Measurements from ENCODE around the gene PAK1. TPM values are rescaled to one million over a fixed set of nuclear protein-coding genes. Genes with fewer than 3 reads are reported as not detected.
"Not testable (repeated sequence)": the region's sequence is repeated elsewhere in the genome, so short reads cannot be mapped to it uniquely, and the experiment has no call there.

Gene PAK1
- total RNA-seq, 1 donor from 2014 or later, result 7.7 TPM

DNA sequence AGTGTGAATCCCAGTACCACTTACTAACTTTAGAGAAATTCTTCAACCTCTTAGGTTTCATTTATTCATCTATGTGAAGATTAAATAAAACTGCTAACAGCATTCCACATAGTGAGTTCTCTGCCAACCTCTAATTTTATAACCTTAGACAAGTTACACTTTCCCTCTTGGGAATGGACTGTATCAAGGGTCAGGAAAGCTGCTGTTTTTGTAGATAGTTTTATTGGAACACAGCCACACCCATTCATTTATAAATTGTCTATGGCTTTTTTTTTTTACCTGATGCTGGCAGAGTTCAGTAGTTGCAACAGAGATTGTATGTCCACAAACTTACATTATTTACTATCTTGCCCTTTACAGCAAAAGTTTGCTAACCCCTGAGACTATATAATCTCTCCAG lies 81.1 kb downstream of the PAK1 start:
- TF ChIP-seq, protein P1, sequence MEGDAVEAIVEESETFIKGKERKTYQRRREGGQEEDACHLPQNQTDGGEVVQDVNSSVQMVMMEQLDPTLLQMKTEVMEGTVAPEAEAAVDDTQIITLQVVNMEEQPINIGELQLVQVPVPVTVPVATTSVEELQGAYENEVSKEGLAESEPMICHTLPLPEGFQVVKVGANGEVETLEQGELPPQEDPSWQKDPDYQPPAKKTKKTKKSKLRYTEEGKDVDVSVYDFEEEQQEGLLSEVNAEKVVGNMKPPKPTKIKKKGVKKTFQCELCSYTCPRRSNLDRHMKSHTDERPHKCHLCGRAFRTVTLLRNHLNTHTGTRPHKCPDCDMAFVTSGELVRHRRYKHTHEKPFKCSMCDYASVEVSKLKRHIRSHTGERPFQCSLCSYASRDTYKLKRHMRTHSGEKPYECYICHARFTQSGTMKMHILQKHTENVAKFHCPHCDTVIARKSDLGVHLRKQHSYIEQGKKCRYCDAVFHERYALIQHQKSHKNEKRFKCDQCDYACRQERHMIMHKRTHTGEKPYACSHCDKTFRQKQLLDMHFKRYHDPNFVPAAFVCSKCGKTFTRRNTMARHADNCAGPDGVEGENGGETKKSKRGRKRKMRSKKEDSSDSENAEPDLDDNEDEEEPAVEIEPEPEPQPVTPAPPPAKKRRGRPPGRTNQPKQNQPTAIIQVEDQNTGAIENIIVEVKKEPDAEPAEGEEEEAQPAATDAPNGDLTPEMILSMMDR (IDR thresholded peaks at IDR 0.05; ENCODE audit: borderline replicate concordance), result no peak
- Histone ChIP-seq H3K4me3 (no peak overlapping the region), H3K4me1 (peaks cover 7% of the 10 kb centered on the region), H3K27ac (replicated peaks) (no peak overlapping the region), H3K27me3 (ENCODE audit: low read depth) (no peaks in the 10 kb centered on the region), H3K36me3 (no peaks in the 10 kb centered on the region), H3K9me3 (replicated peaks) (no peaks in the 10 kb centered on the region)
- intact Hi-C loops (cut with micrococcal nuclease), result no loop called here
- no peak for DNase-seq

DNA sequence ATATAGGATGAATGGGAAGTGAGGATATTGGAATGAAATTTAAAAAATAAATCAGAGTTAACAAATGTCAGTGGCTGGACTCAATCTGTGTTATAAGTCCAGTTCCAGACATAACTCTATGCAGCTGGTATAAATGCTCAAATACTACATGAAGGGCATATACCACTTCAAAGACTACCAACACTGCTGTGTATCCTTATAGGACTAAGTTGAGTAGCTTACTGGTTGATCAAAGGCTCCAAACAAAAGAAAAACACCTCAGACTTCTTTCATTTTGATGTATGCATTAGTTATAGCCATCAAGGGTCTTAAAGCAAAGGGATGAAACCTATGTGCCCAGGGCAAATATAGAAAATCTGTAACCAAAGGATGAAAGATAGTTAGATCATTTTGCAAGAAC lies 86.2 kb downstream of the PAK1 start:
- Histone ChIP-seq H3K36me3 (no peaks in the 10 kb centered on the region), H3K4me3 (no peak overlapping the region), H3K9me3 (replicated peaks) (no peaks in the 10 kb centered on the region), H3K27me3 (ENCODE audit: low read depth) (no peaks in the 10 kb centered on the region), H3K27ac (replicated peaks) (no peak overlapping the region), H3K4me1 (peaks cover 4% of the 10 kb centered on the region)
- no peak for DNase-seq
- TF ChIP-seq, protein P1 (IDR thresholded peaks at IDR 0.05; ENCODE audit: borderline replicate concordance), result no peak
- intact Hi-C loops (cut with micrococcal nuclease), result no loop called here

DNA sequence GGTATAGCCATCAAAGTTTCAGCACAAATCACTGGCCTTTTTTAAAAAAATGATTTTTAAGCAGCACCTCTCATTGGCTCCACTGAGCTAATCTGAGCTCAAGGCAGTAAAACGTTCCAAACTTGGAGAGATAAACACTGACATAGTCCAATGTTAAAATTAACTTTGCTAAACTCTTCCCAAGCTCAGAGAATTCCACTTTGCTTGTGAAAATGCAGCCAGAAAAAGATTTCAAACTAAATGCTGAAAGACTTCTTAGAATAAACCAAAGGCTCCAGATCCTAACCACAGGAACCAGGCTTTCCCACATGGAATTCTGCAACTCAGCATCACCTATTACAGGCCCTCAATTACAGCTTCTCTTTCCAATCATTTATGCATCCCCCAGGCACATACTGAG lies 87.7 kb downstream of the PAK1 start:
- H3K36me3 ChIP-seq, result no peaks in the 10 kb centered on the region
- peaks cover 15% of the 10 kb centered on the region for H3K4me1 ChIP-seq
- H3K27ac ChIP-seq (replicated peaks), result peak overlapping the region; percentile 15
- no peak overlapping the region for H3K4me3 ChIP-seq
- H3K27me3 ChIP-seq (ENCODE audit: low read depth), result no peaks in the 10 kb centered on the region
- TF ChIP-seq, protein P1 (IDR thresholded peaks at IDR 0.05; ENCODE audit: borderline replicate concordance), result no peak
- no peaks in the 10 kb centered on the region for H3K9me3 ChIP-seq (replicated peaks)
- DNase-seq, result no peak
- intact Hi-C loops (cut with micrococcal nuclease), result no loop called here

DNA sequence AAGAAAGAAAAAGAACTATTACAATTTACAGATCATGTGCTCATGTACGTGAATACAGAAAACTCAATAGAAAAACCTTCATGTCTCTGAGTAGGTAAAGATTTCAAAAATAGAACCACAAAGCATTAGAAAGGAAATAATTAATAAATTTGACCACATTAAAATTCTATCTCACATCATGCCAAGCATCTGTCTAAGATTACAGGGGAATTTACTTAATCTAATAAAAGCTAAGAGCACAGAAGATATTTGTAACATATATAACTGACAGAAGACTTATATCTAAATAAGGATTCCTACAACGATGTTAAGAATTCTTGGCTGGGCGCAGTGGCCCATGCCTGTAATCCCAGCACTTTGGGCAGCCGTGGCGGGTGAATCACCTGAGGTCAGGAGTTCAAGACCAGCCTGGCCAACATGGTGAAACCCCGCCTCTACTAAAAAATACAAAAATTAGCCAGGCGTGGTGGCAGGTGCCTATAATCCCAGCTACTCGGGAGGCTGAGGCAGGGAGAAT lies 88.6 kb downstream of the PAK1 start:
- H3K9me3 ChIP-seq (replicated peaks); H3K27ac ChIP-seq (replicated peaks); H3K27me3 ChIP-seq (ENCODE audit: low read depth); H3K36me3 ChIP-seq; intact Hi-C loops (cut with micrococcal nuclease); H3K4me3 ChIP-seq; DNase-seq: not testable (repeated sequence)
- H3K4me1 ChIP-seq, result peaks cover 15% of the 10 kb centered on the region

DNA sequence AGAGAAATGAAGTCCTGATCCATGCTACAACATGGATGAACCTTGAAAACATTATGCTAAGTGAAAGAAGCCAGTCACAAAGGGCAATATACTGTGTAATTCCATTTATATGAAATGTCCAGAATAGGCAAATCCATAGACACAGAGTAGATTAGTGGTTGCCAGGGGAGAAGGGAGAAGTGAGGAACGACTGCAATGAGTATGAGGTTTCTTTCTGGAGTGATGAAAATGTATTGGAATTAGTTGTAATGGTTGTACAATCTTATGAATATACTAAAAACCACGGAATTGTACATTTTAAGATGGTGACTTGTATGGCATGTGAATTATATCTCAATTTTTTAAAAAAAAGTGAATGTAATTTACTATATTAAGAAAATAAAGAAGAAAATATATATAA lies 89.3 kb downstream of the PAK1 start:
- DNase-seq, result no peak
- H3K4me3 ChIP-seq, result no peak overlapping the region
- no peaks in the 10 kb centered on the region for H3K36me3 ChIP-seq
- intact Hi-C loops (cut with micrococcal nuclease), result no loop called here
- no peak overlapping the region for H3K27ac ChIP-seq (replicated peaks)
- H3K9me3 ChIP-seq (replicated peaks), result no peaks in the 10 kb centered on the region
- no peaks in the 10 kb centered on the region for H3K27me3 ChIP-seq (ENCODE audit: low read depth)
- TF ChIP-seq, protein P1 (IDR thresholded peaks at IDR 0.05; ENCODE audit: borderline replicate concordance), result no peak
- peaks cover 15% of the 10 kb centered on the region for H3K4me1 ChIP-seq

DNA sequence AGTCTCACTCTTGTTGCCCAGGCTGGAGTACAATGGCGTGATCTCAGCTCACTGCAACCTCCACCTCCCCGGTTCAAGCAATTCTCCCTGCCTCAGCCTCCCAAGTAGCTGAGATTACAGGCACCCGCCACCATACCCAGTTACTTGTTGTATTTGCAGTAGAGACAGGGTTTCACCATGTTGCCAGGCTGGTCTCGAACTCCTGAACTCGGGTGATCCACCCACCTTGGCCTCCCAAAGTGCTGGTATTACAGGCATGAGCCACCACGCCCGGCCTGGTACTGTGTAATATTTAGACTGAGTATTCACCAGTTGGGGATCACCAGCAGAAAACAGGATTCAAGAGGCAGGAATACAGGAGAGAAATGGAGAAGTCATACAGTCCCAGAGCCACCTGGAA lies 90.5 kb downstream of the PAK1 start:
- H3K9me3 ChIP-seq (replicated peaks); H3K27ac ChIP-seq (replicated peaks); H3K27me3 ChIP-seq (ENCODE audit: low read depth); DNase-seq; H3K4me3 ChIP-seq; H3K36me3 ChIP-seq; intact Hi-C loops (cut with micrococcal nuclease): not testable (repeated sequence)
- peaks cover 15% of the 10 kb centered on the region for H3K4me1 ChIP-seq

Measured in left ventricle myocardium inferior (tissue), 1 donor.